A673 (cell line): ENCODE data around the gene KATNB1. TPM values are rescaled to one million over a fixed set of nuclear protein-coding genes. Genes with fewer than 3 reads are reported as not detected.

Experiments
- BruUV-seq: library from RNA; stranded (reverse); fragments of 400-500 nt; replicated peaks from 2 replicates; lab custom pipeline; 2021; lab: Mats Ljungman, UMichigan
- CTCF ChIA-PET: fragments of 300-600 bp; sonication (Branson Sonifier 250); formaldehyde crosslinking; loops from one replicate; lab custom pipeline; 2022; ENCODE audit warnings: antibody characterized with exemption; lab: Charles Lee
- POLR2A ChIA-PET: fragments of 300-600 bp; sonication (Branson Sonifier 250); formaldehyde crosslinking; loops from one replicate; lab custom pipeline; 2022; ENCODE audit warnings: antibody characterized with exemption; ENCODE audit not compliant: low non-redundant PET; lab: Charles Lee
- DNase-seq: peaks from one replicate; pipeline ENCODE4 v3.0.0-alpha.2; 2015; ENCODE audit warnings: low spot score
- H3K27ac ChIP-seq: fragments of 200-600 bp; sonication (generic); 2 replicates; pipeline ENCODE4 v1.5.1; 2016; ENCODE audit warnings: mixed run types, low read depth, mild to moderate bottlenecking, mixed read lengths, antibody characterized with exemption, low read length; ENCODE audit not compliant: poor library complexity, severe bottlenecking
- H3K27me3 ChIP-seq: fragments of 200-600 bp; sonication (generic); replicated peaks from 2 replicates; pipeline ENCODE4 v1.6.1; 2017; ENCODE audit warnings: mixed run types, low read depth, mild to moderate bottlenecking, mixed read lengths, antibody characterized with exemption, low read length; ENCODE audit not compliant: insufficient read depth, poor library complexity
- H3K36me3 ChIP-seq: fragments of 200-600 bp; sonication (generic); 2 replicates; pipeline ENCODE4 v1.6.1; 2016; ENCODE audit warnings: mixed run types, mild to moderate bottlenecking, mixed read lengths, antibody characterized with exemption, low read length; ENCODE audit not compliant: insufficient read depth, poor library complexity, severe bottlenecking
- H3K4me1 ChIP-seq: fragments of 200-600 bp; sonication (generic); 2 replicates; pipeline ENCODE4 v1.6.1; 2017; ENCODE audit warnings: mixed run types, mild to moderate bottlenecking, mixed read lengths, antibody characterized with exemption, low read length; ENCODE audit not compliant: insufficient read depth, poor library complexity, severe bottlenecking
- H3K4me3 ChIP-seq: fragments of 200-600 bp; sonication (generic); 2 replicates; pipeline ENCODE4 v1.5.1; 2016; ENCODE audit warnings: low read depth, mixed run types, mild to moderate bottlenecking, mixed read lengths, low read length; ENCODE audit not compliant: poor library complexity, severe bottlenecking
- H3K9me3 ChIP-seq: fragments of 200-600 bp; sonication (generic); 2 replicates; pipeline ENCODE4 v1.6.1; 2016; ENCODE audit warnings: mixed run types, low read depth, mild to moderate bottlenecking, mixed read lengths, antibody characterized with exemption, low read length; ENCODE audit not compliant: poor library complexity, severe bottlenecking
- EZH2 ChIP-seq: fragments of 200-600 bp; sonication (generic); IDR thresholded peaks from 2 replicates; pipeline ENCODE4 v1.6.1; 2017; ENCODE audit warnings: borderline replicate concordance, low read depth, mild to moderate bottlenecking, mixed read lengths, antibody characterized with exemption, low read length; ENCODE audit not compliant: poor library complexity, severe bottlenecking
- intact Hi-C: fragments of 100-400 bp; cut with micrococcal nuclease; formaldehyde crosslinking; loops from one replicate; pipeline ENCODE4 v1.10.0; 2022; ENCODE audit not compliant: unreplicated experiment
- total RNA-seq: library from RNA; stranded (reverse); gene quantifications from 2 replicates; pipeline ENCODE4 v1.2.3, GENCODE V29; 2021
- TF ChIP-seq, protein P1 (sequence below): fragments of 300-800, 200-600 bp; sonication (generic); conservative IDR thresholded peaks from 2 replicates; pipeline ENCODE4 v1.5.1; 2017; ENCODE audit warnings: low read depth, mild to moderate bottlenecking, antibody characterized with exemption, low read length, moderate library complexity, mixed read lengths

The KATNB1 gene
- total RNA-seq, 1 experiment from 2014 or later, result 55.7 TPM

DNA sequence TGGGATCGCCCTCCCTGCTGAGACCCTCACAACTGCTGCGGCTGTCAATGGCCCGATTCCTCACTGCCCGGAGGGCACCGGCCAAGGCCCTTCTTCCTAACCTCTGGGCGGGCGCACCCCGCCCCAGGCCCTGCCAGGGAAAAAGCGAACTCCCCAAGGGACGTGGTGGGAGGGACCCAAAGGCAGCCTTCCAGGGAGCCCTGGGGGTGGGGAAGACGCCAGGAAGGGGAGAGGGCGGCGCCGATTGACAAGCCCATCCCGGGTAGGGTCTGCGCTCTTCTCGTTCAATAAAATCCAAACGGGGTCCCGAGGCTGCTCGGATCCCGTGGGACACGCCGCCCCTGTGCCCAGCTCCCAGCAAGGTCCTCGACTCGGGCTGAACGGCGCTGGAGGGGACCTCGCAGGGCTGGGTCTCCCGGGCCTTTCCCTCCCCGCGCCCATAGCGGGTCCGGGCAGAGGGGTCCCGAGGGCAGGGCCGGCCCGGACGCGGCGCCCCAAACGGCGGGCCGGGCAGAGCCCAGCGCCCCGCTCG, 66.3 kb downstream of the KATNB1 start:
- no TSS peak for BruUV-seq
- Histone ChIP-seq H3K4me1 (peaks cover 70% of the 10 kb centered on the region), H3K27me3 (no peaks in the 10 kb centered on the region), H3K36me3 (peaks cover 13% of the 10 kb centered on the region), H3K4me3 (peak overlapping the region; percentile 68), H3K9me3 (no peaks in the 10 kb centered on the region), H3K27ac (peak overlapping the region; percentile 94)
- peak; percentile 80 for DNase-seq
- intact Hi-C loops, result no loop called here
- CTCF ChIA-PET, result no interaction called here
- POLR2A ChIA-PET, result no interaction called here
- TF ChIP-seq EZH2, result no peak
- TF ChIP-seq, protein P1, sequence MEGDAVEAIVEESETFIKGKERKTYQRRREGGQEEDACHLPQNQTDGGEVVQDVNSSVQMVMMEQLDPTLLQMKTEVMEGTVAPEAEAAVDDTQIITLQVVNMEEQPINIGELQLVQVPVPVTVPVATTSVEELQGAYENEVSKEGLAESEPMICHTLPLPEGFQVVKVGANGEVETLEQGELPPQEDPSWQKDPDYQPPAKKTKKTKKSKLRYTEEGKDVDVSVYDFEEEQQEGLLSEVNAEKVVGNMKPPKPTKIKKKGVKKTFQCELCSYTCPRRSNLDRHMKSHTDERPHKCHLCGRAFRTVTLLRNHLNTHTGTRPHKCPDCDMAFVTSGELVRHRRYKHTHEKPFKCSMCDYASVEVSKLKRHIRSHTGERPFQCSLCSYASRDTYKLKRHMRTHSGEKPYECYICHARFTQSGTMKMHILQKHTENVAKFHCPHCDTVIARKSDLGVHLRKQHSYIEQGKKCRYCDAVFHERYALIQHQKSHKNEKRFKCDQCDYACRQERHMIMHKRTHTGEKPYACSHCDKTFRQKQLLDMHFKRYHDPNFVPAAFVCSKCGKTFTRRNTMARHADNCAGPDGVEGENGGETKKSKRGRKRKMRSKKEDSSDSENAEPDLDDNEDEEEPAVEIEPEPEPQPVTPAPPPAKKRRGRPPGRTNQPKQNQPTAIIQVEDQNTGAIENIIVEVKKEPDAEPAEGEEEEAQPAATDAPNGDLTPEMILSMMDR, result no peak

DNA sequence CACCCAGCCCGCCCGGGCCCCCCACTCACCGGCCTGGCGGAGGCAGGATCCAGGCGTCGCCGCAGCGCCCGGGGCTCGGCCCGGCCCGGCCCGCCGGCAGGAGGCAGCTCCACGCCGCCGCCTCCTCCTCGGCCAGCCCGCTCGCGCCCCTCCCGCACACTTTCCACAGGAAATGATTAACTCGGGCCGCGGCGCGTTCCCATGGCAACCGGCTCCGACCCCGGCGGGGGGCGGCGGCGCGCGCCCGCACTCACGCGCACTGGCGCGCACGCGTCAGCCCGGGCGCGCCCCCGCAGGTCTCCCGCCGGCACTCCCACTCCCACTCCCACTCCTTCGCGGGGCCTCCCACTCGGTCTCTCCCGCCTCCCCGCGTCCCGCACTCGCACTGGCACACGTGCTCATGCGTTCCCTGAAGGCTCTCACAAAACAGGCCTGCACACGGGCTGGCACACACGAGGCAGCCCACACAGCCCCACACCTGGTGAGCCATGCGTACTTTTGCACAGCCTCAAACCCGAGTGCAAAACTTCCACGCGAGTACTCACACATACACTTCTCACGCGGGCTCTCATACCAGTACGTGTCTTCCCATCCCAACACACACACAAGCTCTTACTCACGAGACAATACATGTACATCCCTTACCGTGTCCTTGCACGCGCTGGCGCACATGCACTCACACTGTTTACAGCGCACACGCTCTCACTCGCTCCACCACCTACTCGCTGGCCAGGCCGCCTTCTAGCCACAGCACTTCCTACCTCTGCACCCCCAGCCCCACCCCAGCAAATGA, 67.0 kb downstream of the KATNB1 start, which contains the start of gene KIFC3:
Gene KIFC3, minus strand, starts transcription at position 151 of the 793 bp plus-strand sequence. CDS start 4,248 bp downstream, outside the sequence.
- no peak for TF ChIP-seq EZH2
- TF ChIP-seq, protein P1, result no peak
- peak; percentile 92 for DNase-seq
- ChIA-PET POLR2A (no interaction called here), CTCF (no interaction called here)
- peaks cover 77% of the 10 kb centered on the region for H3K4me1 ChIP-seq
- H3K36me3 ChIP-seq, result peaks cover 7% of the 10 kb centered on the region
- intact Hi-C loops, result no loop called here
- H3K9me3 ChIP-seq, result no peaks in the 10 kb centered on the region
- BruUV-seq, result TSS peak; percentile 5
- peak within 1 kb of the TSS; percentile 94 for H3K27ac ChIP-seq
- no peaks in the 10 kb centered on the region for H3K27me3 ChIP-seq
- H3K4me3 ChIP-seq, result peak within 1 kb of the TSS; percentile 68

DNA sequence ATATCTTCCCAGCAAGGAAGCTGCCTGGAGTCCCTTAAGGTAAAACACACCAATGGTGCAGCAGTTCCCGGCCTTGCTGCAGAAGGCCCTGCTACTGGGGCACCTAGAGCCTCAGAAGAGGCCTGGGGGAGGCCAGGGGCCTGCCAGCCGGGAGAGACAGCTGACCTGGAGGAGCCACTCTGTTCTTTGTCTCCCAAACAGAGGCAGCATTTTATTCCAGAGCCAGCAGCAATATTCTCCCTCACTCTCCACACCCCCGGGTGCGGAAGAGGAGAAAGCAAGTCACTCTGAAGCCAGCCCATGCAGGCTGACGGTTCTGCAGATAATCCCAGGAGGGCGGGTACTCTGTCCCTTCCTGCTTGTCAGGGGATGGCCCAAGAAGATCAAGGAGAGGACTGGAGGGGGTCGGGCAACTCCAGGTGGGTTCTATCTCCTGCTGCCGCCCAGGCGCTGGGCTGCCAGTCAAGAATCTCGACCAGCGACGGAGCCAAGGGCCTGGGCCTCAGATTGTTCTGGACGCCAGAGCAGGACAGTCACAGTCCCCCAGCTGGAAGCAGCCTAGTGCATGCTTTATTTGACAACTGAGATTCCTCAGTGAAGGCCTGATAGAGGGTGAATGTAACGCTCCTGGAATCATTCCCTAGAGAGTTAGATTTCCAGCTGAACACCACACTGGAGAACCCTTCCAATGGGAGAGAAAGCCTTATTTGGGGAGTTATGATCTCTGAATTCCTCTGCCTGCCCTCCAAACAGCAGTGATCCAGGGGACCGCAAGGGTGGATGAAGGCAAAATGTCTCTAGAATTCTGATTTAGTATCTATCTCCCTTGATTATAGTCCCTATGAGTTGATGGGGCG, 67.8 kb downstream of the KATNB1 start:
- H3K36me3 ChIP-seq, result no peaks in the 10 kb centered on the region
- ChIA-PET POLR2A (interaction anchor here (0.6 to 1.1 kb wide), 2 partner anchors 16 to 28 kb away, joined by 3 read pairs; no protein-coding TSS in a partner anchor), CTCF (no interaction called here)
- intact Hi-C loops, result no loop called here
- TF ChIP-seq EZH2, result no peak
- TF ChIP-seq, protein P1, result no peak
- peak; percentile 57 for DNase-seq
- H3K4me1 ChIP-seq, result peaks cover 77% of the 10 kb centered on the region
- H3K27me3 ChIP-seq, result no peaks in the 10 kb centered on the region
- peak overlapping the region; percentile 68 for H3K4me3 ChIP-seq
- H3K27ac ChIP-seq, result peak overlapping the region; percentile 94
- no peaks in the 10 kb centered on the region for H3K9me3 ChIP-seq
- BruUV-seq, result no TSS peak
